Kidney glomerular epithelial cell (primary cell): Measurements from ENCODE around the gene LAMA2.
A peak's percentile ranks its signal among the peaks of the same experiment; 100 is the strongest.

Experiments
- DNase-seq: peaks from one replicate; lab custom pipeline; 2025; lab: John Stamatoyannopoulos, UW

The LAMA2 gene

GRCh38 chr6:129446272-129447197, 563.6 kb downstream of the LAMA2 start:
- DNase-seq, result no peak

GRCh38 chr6:129447198-129447565, 564.2 kb downstream of the LAMA2 start:
- DNase-seq, result no peak

GRCh38 chr6:129448965-129449364, 566.0 kb downstream of the LAMA2 start:
- DNase-seq, result no peak

- no peak for DNase-seq
Measured at GRCh38 chr6:129451187-129451586, 568.2 kb downstream of the LAMA2 start.

GRCh38 chr6:129453073-129453472, 570.1 kb downstream of the LAMA2 start:
- DNase-seq, result no peak

- no peak for DNase-seq
Measured at GRCh38 chr6:129454488-129454887, 571.5 kb downstream of the LAMA2 start.

- no peak for DNase-seq
Measured at GRCh38 chr6:129455126-129455769, 572.3 kb downstream of the LAMA2 start.

- DNase-seq, result no peak
Measured at GRCh38 chr6:129460221-129460620, 577.3 kb downstream of the LAMA2 start.

- DNase-seq, result no peak
Measured at GRCh38 chr6:129469070-129469662, 586.2 kb downstream of the LAMA2 start.

GRCh38 chr6:129472239-129472638, 589.3 kb downstream of the LAMA2 start:
- DNase-seq, result no peak

GRCh38 chr6:129473546-129473945, 590.6 kb downstream of the LAMA2 start:
- no peak for DNase-seq

- DNase-seq, result no peak
Measured at GRCh38 chr6:129475477-129476247, 592.7 kb downstream of the LAMA2 start.

- DNase-seq, result no peak
Measured at GRCh38 chr6:129476248-129476564, 593.3 kb downstream of the LAMA2 start.

- no peak for DNase-seq
Measured at GRCh38 chr6:129476810-129477209, 593.9 kb downstream of the LAMA2 start.

GRCh38 chr6:129478379-129478778, 595.4 kb downstream of the LAMA2 start:
- DNase-seq, result no peak

- DNase-seq, result no peak
Measured at GRCh38 chr6:129481706-129482105, 598.8 kb downstream of the LAMA2 start.

GRCh38 chr6:129485746-129486145, 602.8 kb downstream of the LAMA2 start:
- no peak for DNase-seq

GRCh38 chr6:129486327-129486726, 603.4 kb downstream of the LAMA2 start:
- no peak for DNase-seq

- DNase-seq, result no peak
Measured at GRCh38 chr6:129488313-129488712, 605.4 kb downstream of the LAMA2 start.

GRCh38 chr6:129489215-129489765, 606.4 kb downstream of the LAMA2 start:
- no peak for DNase-seq

- peak; percentile 98 for DNase-seq
Measured at GRCh38 chr6:129490521-129491255, 607.8 kb downstream of the LAMA2 start.
